Fibroblast of mammary gland (primary cell): ENCODE measurements around the gene PTBP2.
A peak's percentile ranks its signal among the peaks of the same experiment; 100 is the strongest.

Source experiments
- DNase-seq: peaks from one replicate; pipeline ENCODE4 v3.0.0-alpha.2; 2010; ENCODE audit warnings: low read depth
- H3K4me3 ChIP-seq: 2 replicates; pipeline ENCODE4 v1.5.1; 2011; ENCODE audit warnings: low read depth, mild to moderate bottlenecking, low read length, moderate library complexity; ENCODE audit not compliant: control insufficient read depth
- CTCF ChIP-seq: conservative IDR thresholded peaks from 2 replicates; pipeline ENCODE4 v1.5.1; 2011; ENCODE audit warnings: low read depth, low read length, inconsistent platforms; ENCODE audit not compliant: control insufficient read depth, insufficient read depth

Gene PTBP2

GRCh38 chr1:96804648-96805047 lies 83.1 kb downstream of the PTBP2 start:
- no peak for DNase-seq
- no peak overlapping the region for H3K4me3 ChIP-seq
- TF ChIP-seq CTCF = no peak

- no peak overlapping the region for H3K4me3 ChIP-seq
- no peak for TF ChIP-seq CTCF
- DNase-seq = peak; percentile 2
These were observed 86.6 kb downstream of the PTBP2 start for GRCh38 chr1:96808191-96808590.

- no peak overlapping the region for H3K4me3 ChIP-seq
- TF ChIP-seq CTCF = no peak
- DNase-seq = no peak
These were observed 94.3 kb downstream of the PTBP2 start for GRCh38 chr1:96815914-96816313.

GRCh38 chr1:96820107-96820506 lies 98.5 kb downstream of the PTBP2 start:
- no peak overlapping the region for H3K4me3 ChIP-seq
- DNase-seq = no peak
- TF ChIP-seq CTCF = no peak

- no peak overlapping the region for H3K4me3 ChIP-seq
- DNase-seq = no peak
- TF ChIP-seq CTCF = no peak
These were observed 99.1 kb downstream of the PTBP2 start for GRCh38 chr1:96820671-96821070.

GRCh38 chr1:96825231-96825630 lies 103.6 kb downstream of the PTBP2 start:
- DNase-seq = no peak
- TF ChIP-seq CTCF = no peak
- no peak overlapping the region for H3K4me3 ChIP-seq

- TF ChIP-seq CTCF = no peak
- DNase-seq = no peak
- no peak overlapping the region for H3K4me3 ChIP-seq
These were observed 104.5 kb downstream of the PTBP2 start for GRCh38 chr1:96825950-96826576.
